Astrocyte (in vitro differentiated cells and primary cell): Measurements from ENCODE around the gene MMD.

Source experiments
- CTCF ChIP-seq: IDR thresholded peaks from 2 replicates; pipeline ENCODE4 v1.5.1; 2011; ENCODE audit warnings: low read depth, mild to moderate bottlenecking, inconsistent platforms, low read length, moderate library complexity; ENCODE audit not compliant: insufficient read depth
- EZH2 ChIP-seq: IDR thresholded peaks from 2 replicates; pipeline ENCODE4 v1.6.1; 2012; ENCODE audit warnings: mild to moderate bottlenecking, low read length, inconsistent platforms; ENCODE audit not compliant: insufficient read depth

DNA sequence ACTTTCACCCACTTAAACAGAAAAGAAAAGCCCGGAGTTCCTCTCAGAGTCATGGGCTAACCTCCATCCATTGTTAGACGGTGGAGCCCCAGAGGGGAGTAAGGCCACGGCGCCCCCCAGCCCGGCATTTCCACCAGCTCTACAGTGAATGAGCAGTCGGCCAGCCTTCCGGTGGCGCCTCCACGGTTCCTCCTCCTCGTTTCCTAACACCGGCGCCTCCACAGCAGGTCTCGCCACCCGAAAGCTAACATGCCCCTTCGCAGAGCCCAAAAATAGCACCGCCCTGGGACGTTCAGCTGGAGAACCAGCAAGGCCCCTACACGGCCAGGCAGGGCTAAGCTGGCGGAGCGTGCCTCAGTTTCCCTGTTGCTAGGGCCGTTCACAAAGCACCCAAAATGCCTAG, 858 bp downstream of the MMD start:
- TF ChIP-seq CTCF: no peak
- no peak for TF ChIP-seq EZH2
